ENCODE measurements around the gene LRRC8C. TPM values are rescaled to one million over a fixed set of nuclear protein-coding genes. Genes with fewer than 3 reads are reported as not detected.

LRRC8C gene
- total and polyA plus RNA-seq, 2 of the 8 experiments (the other 6 are each of a cell fraction or from before 2014, with no cell fraction given): 1.1 to 2.1 TPM

DNA sequence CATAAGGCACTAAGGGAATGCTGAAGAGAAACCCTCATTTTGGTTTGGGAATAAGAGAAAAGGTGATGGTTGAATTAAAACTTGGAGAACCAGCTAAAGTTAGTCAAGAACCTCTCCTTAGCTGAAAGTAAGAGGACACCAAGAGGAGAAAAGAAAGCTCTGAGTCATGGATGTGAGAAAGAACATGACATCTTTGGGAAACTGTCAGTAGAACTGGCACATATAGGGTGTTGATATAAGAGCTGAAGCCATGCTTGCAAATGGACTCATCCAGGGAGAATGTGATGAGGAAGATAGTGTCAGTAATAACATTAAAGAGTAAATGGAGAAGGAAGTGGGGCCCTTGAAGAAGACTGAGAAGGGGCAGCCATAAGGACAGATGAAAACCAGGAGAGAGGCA, 54.3 kb downstream of the LRRC8C start:
- Histone ChIP-seq H3K9ac (replicated peaks in 1 of 4; ENCODE audit: extremely low read depth in 1 of 4, low read depth in 3 of 4, low read length in 3 of 4) (no peak overlapping the region), H3K4ac (replicated peaks; ENCODE audit: insufficient read length, low read depth, low read length) (no peak overlapping the region), H4K5ac (ENCODE audit: insufficient read length, low read depth, low read length) (no peak overlapping the region), H2BK5ac (ENCODE audit: low read depth, low read length) (no peak overlapping the region), H3K27ac (ENCODE audit: low read depth, low read length) (no peak overlapping the region), H2AK5ac (ENCODE audit: low read depth, low read length) (no peak overlapping the region), H4K20me1 (replicated peaks in 1 of 2; ENCODE audit: control insufficient read depth in 1 of 2, insufficient read depth in 2 of 2, low read length in 2 of 2) (peaks cover 0 to 2% of the 10 kb centered on the region in 2 experiments), H3K36me3 (ENCODE audit: control insufficient read depth in 2 of 4, insufficient read depth in 4 of 4, low read length in 3 of 4) (no peaks in the 10 kb centered on the region), H3K79me1 (ENCODE audit: low read depth, low read length) (no peaks in the 10 kb centered on the region), H2AFZ (ENCODE audit: low read length) (no peak overlapping the region), H3K4me1 (replicated peaks in 1 of 4; ENCODE audit: control insufficient read depth in 3 of 4, insufficient read depth in 4 of 4, low read length in 3 of 4) (no peaks in the 10 kb centered on the region), H2BK12ac (ENCODE audit: low read depth, low read length) (no peak overlapping the region), H3K18ac (ENCODE audit: extremely low read depth, low read length) (no peak overlapping the region), H3K23ac (ENCODE audit: insufficient read length) (no peak overlapping the region), H2BK15ac (ENCODE audit: low read length) (no peak overlapping the region), H3K14ac (ENCODE audit: insufficient read length) (no peak overlapping the region), H3K4me2 (ENCODE audit: insufficient read depth in 1 of 2, low read depth in 2 of 2, low read length in 2 of 2) (no peak overlapping the region), H4K91ac (replicated peaks; ENCODE audit: insufficient read length, low read length) (no peak overlapping the region), H3K23me2 (ENCODE audit: low read depth, low read length) (no peaks in the 10 kb centered on the region), H3K79me2 (ENCODE audit: control insufficient read depth in 1 of 2, insufficient read depth in 2 of 2, low read length in 2 of 2) (no peaks in the 10 kb centered on the region), H3K27me3 (replicated peaks in 1 of 4; ENCODE audit: control insufficient read depth in 3 of 4, extremely low read depth in 1 of 4, insufficient read depth in 3 of 4, low read length in 3 of 4) (no peaks in the 10 kb centered on the region), H2BK20ac (ENCODE audit: low read length) (no peak overlapping the region), H4K8ac (ENCODE audit: extremely low read depth, insufficient read depth, low read length) (no peak overlapping the region), H3K9me3 (ENCODE audit: insufficient read depth in 2 of 2, low read depth in 1 of 2, low read length in 1 of 2) (no peaks in the 10 kb centered on the region), H3K56ac (replicated peaks; ENCODE audit: insufficient read length, low read depth, low read length) (no peak overlapping the region), H2BK120ac (replicated peaks; ENCODE audit: low read depth, low read length) (no peak overlapping the region), H3K4me3 (ENCODE audit: extremely low read depth in 1 of 4, insufficient read depth in 2 of 4, low read depth in 3 of 4, low read length in 4 of 4) (no peak overlapping the region)
- POLR2A ChIA-PET (ENCODE audit: partially characterized antibody): no interaction called here
- DNase-seq (ENCODE audit: low read depth in 1 of 2, low spot score in 2 of 2) (no peak), FAIRE-seq (no peak)
- CTCF ChIA-PET (ENCODE audit: partially characterized antibody): no interaction called here
- TF ChIP-seq CTBP2 (IDR thresholded peaks at IDR 0.05; ENCODE audit: borderline replicate concordance, insufficient read depth, insufficient read length, low read length) (no peak), BRCA1 (IDR thresholded peaks at IDR 0.05; ENCODE audit: low read depth, low read length) (no peak), NANOG (IDR thresholded peaks at IDR 0.05; ENCODE audit: insufficient read depth, low read depth, low read length, poor library complexity, severe bottlenecking) (no peak), SIX5 (IDR thresholded peaks at IDR 0.05; ENCODE audit: low read depth, low read length) (no peak), ASH2L (IDR thresholded peaks at IDR 0.05; ENCODE audit: low read length) (no peak), RNF2 (IDR thresholded peaks at IDR 0.05; ENCODE audit: borderline replicate concordance, low read depth, low read length, missing control alignments, poor library complexity, severe bottlenecking) (no peak), KDM4A (IDR thresholded peaks at IDR 0.05; ENCODE audit: low read depth, low read length, severe bottlenecking) (no peak), SP2 (IDR thresholded peaks at IDR 0.05; ENCODE audit: low read length) (no peak), SIRT6 (IDR thresholded peaks at IDR 0.05; ENCODE audit: low read length) (no peak), CBX8 (IDR thresholded peaks at IDR 0.05; ENCODE audit: borderline replicate concordance, low read depth, low read length) (no peak), TCF12 (IDR thresholded peaks at IDR 0.05; ENCODE audit: low read depth, low read length) (no peak), JUND (IDR thresholded peaks at IDR 0.05; ENCODE audit: low read length) (no peak), GTF2F1 (IDR thresholded peaks at IDR 0.05; ENCODE audit: borderline replicate concordance, low read depth, low read length) (no peak), SAP30 (IDR thresholded peaks at IDR 0.05; ENCODE audit: insufficient read depth, insufficient replicate concordance, low read length) (no peak), KDM1A (IDR thresholded peaks at IDR 0.05; ENCODE audit: borderline replicate concordance, low read length) (no peak), CHD1 (IDR thresholded peaks at IDR 0.05; ENCODE audit: low read depth, low read length) (no peak)

Data from H1 (cell line).